Central memory CD8-positive, alpha-beta T cell (primary cell): Measurements from ENCODE around the gene OR4E2.
"Not testable (repeated sequence)": the region's sequence is repeated elsewhere in the genome, so short reads cannot be mapped to it uniquely, and the experiment has no call there.

Experiments
- ATAC-seq: fragments of 150-1000 bp; cut with Tn5 transposase; replicated peaks from 2 replicates; pipeline ENCODE4 v1.10.0; 2022; ENCODE audit warnings: mild to moderate bottlenecking, moderate FRiP score, moderate number of reproducible peaks; ENCODE audit not compliant: poor library complexity, severe bottlenecking; ENCODE audit errors: extremely low read depth
- DNase-seq, 2 donors: peaks; one replicate each; pipeline ENCODE4 v3.0.0; 2021; ENCODE audit warnings: low spot score in 2 of 2
- H3K27ac Mint-ChIP-seq: one replicate; pipeline ENCODE4 v1.8.0; 2022; ENCODE audit warnings: low read depth, mild to moderate bottlenecking, moderate library complexity, mixed read lengths
- H3K27me3 Mint-ChIP-seq: one replicate; pipeline ENCODE4 v1.8.0; 2022; ENCODE audit warnings: mixed read lengths
- H3K36me3 Mint-ChIP-seq: one replicate; pipeline ENCODE4 v1.8.0; 2022; ENCODE audit warnings: mild to moderate bottlenecking, moderate library complexity, mixed read lengths; ENCODE audit not compliant: insufficient read depth
- H3K4me1 Mint-ChIP-seq: one replicate; pipeline ENCODE4 v1.8.0; 2022; ENCODE audit warnings: mixed read lengths
- H3K4me3 Mint-ChIP-seq: one replicate; pipeline ENCODE4 v1.8.0; 2022; ENCODE audit warnings: mild to moderate bottlenecking, moderate library complexity, mixed read lengths
- H3K9me3 Mint-ChIP-seq: one replicate; pipeline ENCODE4 v1.8.0; 2022; ENCODE audit warnings: mixed read lengths

Gene OR4E2

DNA sequence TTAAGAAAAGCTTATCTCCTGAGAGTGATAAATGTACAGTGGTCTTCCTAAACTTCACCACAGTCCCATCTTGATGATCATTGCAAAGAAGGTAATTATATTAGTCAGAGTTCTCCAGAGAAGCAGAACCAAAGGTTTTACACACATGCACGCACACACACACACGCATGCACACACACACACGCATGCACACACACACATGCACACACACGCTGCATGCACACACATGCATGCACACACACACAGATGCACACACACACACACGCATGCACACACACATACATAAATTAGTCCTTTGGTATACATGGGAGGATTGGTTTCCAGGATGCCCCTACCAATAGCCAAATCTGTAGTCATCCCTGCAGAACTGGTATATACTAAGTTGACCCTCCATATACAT, 580 bp downstream of the OR4E2 start:
- Mint-ChIP-seq H3K27me3 (peaks cover 44% of the 10 kb centered on the region), H3K27ac (no peak overlapping the region), H3K4me3 (no peak overlapping the region), H3K36me3 (no peaks in the 10 kb centered on the region), H3K4me1 (no peaks in the 10 kb centered on the region), H3K9me3 (no peaks in the 10 kb centered on the region)
- ATAC-seq (no peak), DNase-seq (no peak)

DNA sequence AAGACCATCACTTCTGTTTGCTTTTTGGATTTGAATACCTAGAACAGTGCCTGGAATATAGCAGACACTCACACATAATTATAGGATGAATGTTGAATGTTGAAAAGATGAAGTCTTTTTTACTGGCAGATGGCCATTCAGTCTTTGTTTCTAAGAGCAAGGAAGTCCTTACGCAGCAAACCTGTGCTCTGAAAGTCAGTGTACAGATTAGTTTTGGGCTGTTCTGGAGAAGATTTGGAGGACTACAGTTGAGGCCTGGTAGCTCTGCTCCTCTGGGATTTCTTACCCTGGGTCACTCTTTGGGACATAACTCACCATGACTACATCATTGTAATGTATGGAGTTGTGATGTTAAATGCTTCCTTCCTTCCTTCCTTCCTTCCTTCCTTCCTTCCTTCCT, 3.3 kb downstream of the OR4E2 start:
- no peak for DNase-seq
- Mint-ChIP-seq H3K4me3 (no peak overlapping the region), H3K36me3 (no peaks in the 10 kb centered on the region)

DNA sequence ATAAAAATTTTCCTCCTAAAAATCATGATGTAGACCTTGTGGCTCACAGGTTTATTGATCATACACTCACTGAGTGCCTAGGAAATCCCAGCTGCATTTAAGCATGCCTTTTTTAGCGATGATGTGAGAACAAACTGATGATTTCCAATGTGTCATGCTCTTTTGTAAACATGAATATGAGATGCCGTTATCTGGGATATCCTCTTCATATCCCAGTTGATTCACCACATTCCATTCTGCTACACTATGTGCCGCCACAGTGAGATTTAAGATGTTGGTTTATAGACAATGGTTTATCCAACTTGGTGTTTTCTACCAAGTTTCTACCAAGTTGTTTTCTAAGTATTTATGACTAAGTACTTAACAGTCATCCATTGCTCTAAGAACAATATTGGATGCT, 14.7 kb downstream of the OR4E2 start:
- Mint-ChIP-seq H3K36me3 (no peaks in the 10 kb centered on the region), H3K27ac (no peak overlapping the region), H3K4me3 (no peak overlapping the region), H3K9me3 (no peaks in the 10 kb centered on the region), H3K4me1 (no peaks in the 10 kb centered on the region), H3K27me3 (peaks cover 60% of the 10 kb centered on the region)
- DNase-seq = no peak
- ATAC-seq = no peak

More for the DNA sequence above, 3.3 kb downstream of the OR4E2 start:
- Mint-ChIP-seq H3K9me3 (no peaks in the 10 kb centered on the region), H3K27ac (no peak overlapping the region), H3K4me1 (no peaks in the 10 kb centered on the region), H3K27me3 (peaks cover 31% of the 10 kb centered on the region)
- ATAC-seq = no peak

DNA sequence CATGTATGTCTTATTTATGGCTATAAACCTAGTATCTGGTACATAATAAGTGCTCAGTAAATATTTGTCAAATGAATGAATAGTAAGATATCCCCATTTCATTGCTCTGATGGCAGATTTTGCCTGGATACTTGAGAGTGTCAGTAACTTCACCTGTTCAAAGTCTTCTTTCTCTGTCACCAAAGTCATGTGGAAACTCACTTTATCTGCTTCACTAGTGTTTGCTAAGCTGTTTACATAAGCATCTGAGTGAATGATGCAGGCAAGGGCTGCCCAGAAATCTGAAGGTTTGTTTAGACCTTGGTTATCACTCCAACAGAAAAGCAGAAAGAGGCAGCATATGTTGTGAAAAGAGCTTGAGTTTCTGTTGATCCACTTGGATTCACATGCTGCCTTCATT, 15.6 kb downstream of the OR4E2 start:
- ATAC-seq (no peak), DNase-seq (no peak)
- H3K4me1 Mint-ChIP-seq = no peaks in the 10 kb centered on the region
- H3K4me3 Mint-ChIP-seq = no peak overlapping the region
- H3K27ac Mint-ChIP-seq = no peak overlapping the region
- peaks cover 54% of the 10 kb centered on the region for H3K27me3 Mint-ChIP-seq
- no peaks in the 10 kb centered on the region for H3K9me3 Mint-ChIP-seq
- no peaks in the 10 kb centered on the region for H3K36me3 Mint-ChIP-seq

GRCh38 chr14:21671371-21671770, 17.7 kb downstream of the OR4E2 start:
- no peaks in the 10 kb centered on the region for H3K9me3 Mint-ChIP-seq
- no peaks in the 10 kb centered on the region for H3K36me3 Mint-ChIP-seq
- peaks cover 55% of the 10 kb centered on the region for H3K27me3 Mint-ChIP-seq
- H3K27ac Mint-ChIP-seq = no peak overlapping the region
- DNase-seq (no peak), ATAC-seq (no peak)
- H3K4me3 Mint-ChIP-seq = no peak overlapping the region
- H3K4me1 Mint-ChIP-seq = no peaks in the 10 kb centered on the region

DNA sequence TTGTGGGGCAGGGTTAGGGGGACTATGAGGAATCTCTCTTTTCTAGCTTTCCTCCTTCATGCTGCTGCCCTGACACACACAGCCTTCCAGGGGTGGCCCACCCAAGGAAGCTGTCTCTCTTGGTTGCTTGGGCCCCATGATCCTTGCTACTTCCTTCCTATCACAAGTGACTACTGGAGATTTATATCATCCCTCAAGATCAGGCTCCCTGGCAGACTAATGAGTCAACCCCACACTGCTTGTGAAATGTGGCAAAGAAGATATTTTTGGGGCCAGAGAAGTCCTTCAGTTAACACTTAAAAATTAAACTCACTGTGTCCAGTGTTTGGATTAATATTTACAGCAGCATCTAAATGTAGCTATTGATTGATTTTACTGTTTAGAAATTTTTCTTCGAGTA, 18.5 kb downstream of the OR4E2 start:
- Mint-ChIP-seq H3K4me3 (no peak overlapping the region), H3K4me1 (no peaks in the 10 kb centered on the region)

GRCh38 chr14:21673718-21674117, 20.1 kb downstream of the OR4E2 start, which contains the start of gene OR4E1:
TSS of gene OR4E1 (minus strand) at chr14:21673818. CDS start at chr14:21670935, 2,883 bp downstream.
- Mint-ChIP-seq H3K4me1 (no peaks in the 10 kb centered on the region), H3K9me3 (no peaks in the 10 kb centered on the region), H3K27me3 (peaks cover 75% of the 10 kb centered on the region), H3K4me3 (no peak within 1 kb of the TSS), H3K36me3 (no peaks in the 10 kb centered on the region), H3K27ac (no peak within 1 kb of the TSS)
- DNase-seq (no peak), ATAC-seq (no peak)

More for the DNA sequence above, 18.5 kb downstream of the OR4E2 start:
- Mint-ChIP-seq H3K27ac (no peak overlapping the region), H3K27me3 (peaks cover 62% of the 10 kb centered on the region), H3K9me3 (no peaks in the 10 kb centered on the region), H3K36me3 (no peaks in the 10 kb centered on the region)
- DNase-seq (no peak), ATAC-seq (no peak)

DNA sequence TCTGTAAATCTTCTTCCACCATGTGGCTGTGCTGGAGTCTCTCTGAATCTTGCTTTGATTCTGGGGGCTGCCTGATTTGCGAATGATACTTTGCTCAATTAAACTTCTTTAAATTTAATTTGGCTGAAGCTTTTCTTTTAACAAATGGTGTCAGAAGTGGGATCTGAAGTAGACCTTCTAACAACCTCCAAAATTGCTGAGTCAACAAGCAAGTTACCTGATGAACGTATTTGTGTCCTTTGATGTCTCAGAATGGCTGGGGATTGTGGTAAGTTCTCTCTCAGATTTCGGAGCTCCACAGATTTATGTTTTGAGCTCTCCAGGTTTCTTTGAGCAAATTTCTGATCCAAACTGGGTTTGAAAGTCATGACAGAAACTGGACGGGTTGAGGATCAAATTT, 21.9 kb downstream of the OR4E2 start:
- H3K4me1 Mint-ChIP-seq = no peaks in the 10 kb centered on the region
- H3K9me3 Mint-ChIP-seq = no peaks in the 10 kb centered on the region
- no peak for DNase-seq
- H3K27ac Mint-ChIP-seq = no peak overlapping the region
- no peaks in the 10 kb centered on the region for H3K36me3 Mint-ChIP-seq
- peaks cover 59% of the 10 kb centered on the region for H3K27me3 Mint-ChIP-seq
- H3K4me3 Mint-ChIP-seq = no peak overlapping the region
- no peak for ATAC-seq

GRCh38 chr14:21680072-21680471, 26.4 kb downstream of the OR4E2 start:
- Mint-ChIP-seq H3K27ac (no peak overlapping the region), H3K9me3 (no peaks in the 10 kb centered on the region), H3K36me3 (no peaks in the 10 kb centered on the region), H3K4me3 (no peak overlapping the region), H3K27me3 (peaks cover 57% of the 10 kb centered on the region), H3K4me1 (no peaks in the 10 kb centered on the region)
- DNase-seq (no peak), ATAC-seq (no peak)

GRCh38 chr14:21686468-21686867, 32.8 kb downstream of the OR4E2 start:
- peaks cover 65% of the 10 kb centered on the region for H3K27me3 Mint-ChIP-seq
- no peaks in the 10 kb centered on the region for H3K9me3 Mint-ChIP-seq
- H3K4me1 Mint-ChIP-seq = no peaks in the 10 kb centered on the region
- ATAC-seq (no peak), DNase-seq (no peak)
- H3K36me3 Mint-ChIP-seq = no peaks in the 10 kb centered on the region
- H3K27ac Mint-ChIP-seq = no peak overlapping the region
- no peak overlapping the region for H3K4me3 Mint-ChIP-seq

GRCh38 chr14:21694425-21694824, 40.8 kb downstream of the OR4E2 start:
- Mint-ChIP-seq H3K4me3 (no peak overlapping the region), H3K27me3 (peaks cover 66% of the 10 kb centered on the region), H3K27ac (no peak overlapping the region), H3K36me3 (peaks cover 1% of the 10 kb centered on the region), H3K4me1 (no peaks in the 10 kb centered on the region), H3K9me3 (no peaks in the 10 kb centered on the region)
- DNase-seq (no peak), ATAC-seq (no peak)

DNA sequence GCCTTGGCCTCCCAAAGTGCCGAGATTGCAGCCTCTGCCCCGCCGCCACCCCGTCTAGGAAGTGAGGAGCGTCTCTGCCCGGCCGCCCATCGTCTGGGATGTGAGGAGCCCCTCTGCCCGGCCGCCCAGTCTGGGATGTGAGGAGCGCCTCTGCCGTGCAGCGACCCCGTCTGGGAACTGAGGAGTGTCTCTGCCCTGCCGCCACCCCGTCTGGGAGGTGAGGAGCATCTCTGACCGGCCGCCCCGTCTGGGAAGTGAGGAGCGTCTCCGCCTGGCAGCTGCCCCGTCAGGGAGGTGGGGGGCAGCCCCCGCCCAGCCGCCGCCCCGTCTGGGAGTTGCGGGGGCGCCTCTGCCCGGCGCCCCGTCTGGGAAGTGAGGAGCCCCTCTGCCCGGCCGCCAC, 44.0 kb downstream of the OR4E2 start:
- H3K27ac Mint-ChIP-seq, DNase-seq, H3K4me1 Mint-ChIP-seq, H3K36me3 Mint-ChIP-seq, H3K4me3 Mint-ChIP-seq, ATAC-seq, H3K9me3 Mint-ChIP-seq: not testable (repeated sequence)
- H3K27me3 Mint-ChIP-seq = peaks cover 49% of the 10 kb centered on the region

DNA sequence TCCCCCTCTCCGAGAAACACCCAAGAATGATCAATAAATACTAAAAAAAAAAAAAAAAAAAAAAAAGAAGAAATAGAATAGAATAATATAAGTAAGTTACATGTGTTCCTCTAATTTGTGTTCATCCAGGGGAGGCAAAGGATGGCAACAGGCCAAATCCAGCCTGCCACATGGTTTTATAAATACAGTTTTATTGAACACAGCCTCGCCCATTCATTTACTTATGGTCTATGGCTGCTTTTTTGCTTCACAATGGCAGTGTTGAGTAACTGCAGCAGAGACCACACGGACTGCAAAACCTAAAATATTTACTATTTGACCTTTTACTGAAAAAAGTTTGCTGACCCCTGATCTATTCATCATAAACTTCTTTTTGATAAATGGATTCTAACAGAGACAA, 44.9 kb downstream of the OR4E2 start:
- peaks cover 42% of the 10 kb centered on the region for H3K27me3 Mint-ChIP-seq
- H3K27ac Mint-ChIP-seq, H3K4me1 Mint-ChIP-seq, H3K4me3 Mint-ChIP-seq, DNase-seq, H3K36me3 Mint-ChIP-seq, ATAC-seq, H3K9me3 Mint-ChIP-seq: not testable (repeated sequence)

- Mint-ChIP-seq H3K4me1 (peaks cover 17% of the 10 kb centered on the region), H3K4me3 (no peak overlapping the region), H3K27me3 (peaks cover 32% of the 10 kb centered on the region), H3K27ac (no peak overlapping the region), H3K9me3 (no peaks in the 10 kb centered on the region), H3K36me3 (peaks cover 2% of the 10 kb centered on the region)
- DNase-seq = no peak
- no peak for ATAC-seq
These were observed 45.9 kb downstream of the OR4E2 start for GRCh38 chr14:21699551-21699950.
